HG03460 (cell line): ENCODE data around the gene PTPA.

Source experiments
- ATAC-seq: cut with Tn5 transposase; IDR thresholded peaks from one replicate; pipeline ENCODE4 v1.9.1; 2021; ENCODE audit not compliant: unreplicated experiment

Gene PTPA

GRCh38 chr9:129081388-129081904 is 29.8 kb upstream of the PTPA start:
- no peak for ATAC-seq

- no peak for ATAC-seq
These were observed 27.1 kb upstream of the PTPA start for GRCh38 chr9:129084087-129084486.

GRCh38 chr9:129089246-129089645 is 22.0 kb upstream of the PTPA start:
- no peak for ATAC-seq

GRCh38 chr9:129093602-129094386 is 17.4 kb upstream of the PTPA start:
- no peak for ATAC-seq

GRCh38 chr9:129094387-129095169 is 16.6 kb upstream of the PTPA start:
- no peak for ATAC-seq

GRCh38 chr9:129095170-129095667 is 16.0 kb upstream of the PTPA start:
- no peak for ATAC-seq

GRCh38 chr9:129095908-129096307 is 15.3 kb upstream of the PTPA start:
- no peak for ATAC-seq

- no peak for ATAC-seq
These were observed 13.4 kb upstream of the PTPA start for GRCh38 chr9:129097671-129098306.

GRCh38 chr9:129098328-129098727 is 12.9 kb upstream of the PTPA start:
- no peak for ATAC-seq

GRCh38 chr9:129100383-129101169 is 10.6 kb upstream of the PTPA start:
- ATAC-seq, result no peak

- ATAC-seq, result no peak
These were observed 9.9 kb upstream of the PTPA start for GRCh38 chr9:129101279-129101678.

- ATAC-seq, result no peak
These were observed 9.1 kb upstream of the PTPA start for GRCh38 chr9:129102095-129102525.

GRCh38 chr9:129102791-129103594 is 8.2 kb upstream of the PTPA start:
- no peak for ATAC-seq

GRCh38 chr9:129103595-129103965 is 7.6 kb upstream of the PTPA start:
- no peak for ATAC-seq

GRCh38 chr9:129104051-129104450 is 7.2 kb upstream of the PTPA start:
- no peak for ATAC-seq

GRCh38 chr9:129105857-129106694 is 5.1 kb upstream of the PTPA start:
- no peak for ATAC-seq

- ATAC-seq, result no peak
These were observed 3.6 kb upstream of the PTPA start for GRCh38 chr9:129107651-129108050.

GRCh38 chr9:129108083-129108804 is 3.0 kb upstream of the PTPA start:
- ATAC-seq, result no peak
